ENCODE data around the gene ZBTB17.

- TF ChIP-seq, protein P1, sequence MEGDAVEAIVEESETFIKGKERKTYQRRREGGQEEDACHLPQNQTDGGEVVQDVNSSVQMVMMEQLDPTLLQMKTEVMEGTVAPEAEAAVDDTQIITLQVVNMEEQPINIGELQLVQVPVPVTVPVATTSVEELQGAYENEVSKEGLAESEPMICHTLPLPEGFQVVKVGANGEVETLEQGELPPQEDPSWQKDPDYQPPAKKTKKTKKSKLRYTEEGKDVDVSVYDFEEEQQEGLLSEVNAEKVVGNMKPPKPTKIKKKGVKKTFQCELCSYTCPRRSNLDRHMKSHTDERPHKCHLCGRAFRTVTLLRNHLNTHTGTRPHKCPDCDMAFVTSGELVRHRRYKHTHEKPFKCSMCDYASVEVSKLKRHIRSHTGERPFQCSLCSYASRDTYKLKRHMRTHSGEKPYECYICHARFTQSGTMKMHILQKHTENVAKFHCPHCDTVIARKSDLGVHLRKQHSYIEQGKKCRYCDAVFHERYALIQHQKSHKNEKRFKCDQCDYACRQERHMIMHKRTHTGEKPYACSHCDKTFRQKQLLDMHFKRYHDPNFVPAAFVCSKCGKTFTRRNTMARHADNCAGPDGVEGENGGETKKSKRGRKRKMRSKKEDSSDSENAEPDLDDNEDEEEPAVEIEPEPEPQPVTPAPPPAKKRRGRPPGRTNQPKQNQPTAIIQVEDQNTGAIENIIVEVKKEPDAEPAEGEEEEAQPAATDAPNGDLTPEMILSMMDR (IDR thresholded peaks at IDR 0.05; ENCODE audit: low read depth, low read length), result no peak
- TF ChIP-seq EZH2phosphoT487 (IDR thresholded peaks at IDR 0.05; ENCODE audit: low read depth), result no peak
Measured at GRCh38 chr1:15937146-15937545, 38.8 kb downstream of the ZBTB17 start.
